Measurements from ENCODE around the gene MYEF2. TPM values are rescaled to one million over a fixed set of nuclear protein-coding genes. Genes with fewer than 3 reads are reported as not detected.

The MYEF2 gene
- total RNA-seq, 1 donor from 2014 or later = 13.6 TPM

DNA sequence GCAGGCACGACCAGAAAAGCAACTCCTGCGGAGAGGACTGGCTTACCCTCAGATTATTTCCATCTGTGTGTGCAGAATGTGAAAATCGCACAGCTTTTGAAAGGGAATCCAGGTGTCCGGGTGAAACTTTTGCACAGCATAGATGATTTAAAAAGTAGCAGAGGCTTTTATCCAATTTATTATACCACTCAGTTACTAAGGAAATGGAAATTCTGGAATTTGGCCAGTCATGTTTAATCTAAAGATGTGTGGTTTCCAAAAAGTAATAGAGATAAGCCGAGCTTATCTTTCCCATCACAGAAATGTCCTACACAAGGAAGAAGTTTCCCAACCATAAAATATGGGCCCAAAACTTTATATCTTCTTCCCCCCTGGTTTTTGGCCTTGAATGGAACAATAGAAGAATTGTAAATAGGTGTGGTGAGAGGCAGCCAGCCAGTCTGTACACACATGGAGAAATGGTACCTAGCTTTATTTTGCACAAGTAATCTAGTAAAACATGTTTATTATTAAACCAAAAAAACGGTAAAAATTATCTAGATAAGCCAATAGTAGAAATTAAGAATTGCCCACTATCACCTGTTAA is 76.6 kb downstream of the MYEF2 start:
- Histone ChIP-seq H3K36me3 (no peaks in the 10 kb centered on the region), H3K4me3 (no peak overlapping the region), H3K27me3 (no peaks in the 10 kb centered on the region), H3K4me1 (no peaks in the 10 kb centered on the region), H3K9me3 (no peaks in the 10 kb centered on the region), H3K27ac (no peak overlapping the region)
- intact Hi-C loops (cut with DNase I) = no loop called here
- no peak for DNase-seq (ENCODE audit: low spot score in 2 of 2)
- TF ChIP-seq, protein P1, sequence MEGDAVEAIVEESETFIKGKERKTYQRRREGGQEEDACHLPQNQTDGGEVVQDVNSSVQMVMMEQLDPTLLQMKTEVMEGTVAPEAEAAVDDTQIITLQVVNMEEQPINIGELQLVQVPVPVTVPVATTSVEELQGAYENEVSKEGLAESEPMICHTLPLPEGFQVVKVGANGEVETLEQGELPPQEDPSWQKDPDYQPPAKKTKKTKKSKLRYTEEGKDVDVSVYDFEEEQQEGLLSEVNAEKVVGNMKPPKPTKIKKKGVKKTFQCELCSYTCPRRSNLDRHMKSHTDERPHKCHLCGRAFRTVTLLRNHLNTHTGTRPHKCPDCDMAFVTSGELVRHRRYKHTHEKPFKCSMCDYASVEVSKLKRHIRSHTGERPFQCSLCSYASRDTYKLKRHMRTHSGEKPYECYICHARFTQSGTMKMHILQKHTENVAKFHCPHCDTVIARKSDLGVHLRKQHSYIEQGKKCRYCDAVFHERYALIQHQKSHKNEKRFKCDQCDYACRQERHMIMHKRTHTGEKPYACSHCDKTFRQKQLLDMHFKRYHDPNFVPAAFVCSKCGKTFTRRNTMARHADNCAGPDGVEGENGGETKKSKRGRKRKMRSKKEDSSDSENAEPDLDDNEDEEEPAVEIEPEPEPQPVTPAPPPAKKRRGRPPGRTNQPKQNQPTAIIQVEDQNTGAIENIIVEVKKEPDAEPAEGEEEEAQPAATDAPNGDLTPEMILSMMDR (IDR thresholded peaks at IDR 0.05) = no peak

DNA sequence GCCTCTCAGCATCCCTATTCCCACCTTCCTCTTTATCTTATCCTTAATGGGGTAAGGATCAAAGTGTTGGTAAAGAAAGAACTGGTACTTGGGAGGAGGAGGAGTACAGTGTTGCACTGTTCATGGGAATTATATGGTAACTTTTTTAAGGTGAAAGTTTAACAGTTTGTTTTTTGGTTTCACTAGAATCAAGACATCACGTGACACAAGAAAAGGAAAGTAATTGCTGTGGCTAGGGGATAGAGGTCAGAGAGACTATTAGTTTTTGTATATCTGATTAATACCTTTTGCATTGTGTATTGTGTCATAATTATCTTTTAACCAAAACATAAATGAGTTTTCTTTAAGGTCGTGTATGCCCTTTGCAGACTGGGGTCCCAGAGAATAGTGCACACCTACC is 80.8 kb downstream of the MYEF2 start:
- Histone ChIP-seq H3K36me3 (no peaks in the 10 kb centered on the region), H3K9me3 (no peaks in the 10 kb centered on the region), H3K4me3 (no peak overlapping the region), H3K27me3 (no peaks in the 10 kb centered on the region), H3K4me1 (no peaks in the 10 kb centered on the region), H3K27ac (no peak overlapping the region)
- intact Hi-C loops (cut with DNase I) = no loop called here
- TF ChIP-seq, protein P1 (IDR thresholded peaks at IDR 0.05) = no peak
- DNase-seq (ENCODE audit: low spot score in 2 of 2) = no peak

DNA sequence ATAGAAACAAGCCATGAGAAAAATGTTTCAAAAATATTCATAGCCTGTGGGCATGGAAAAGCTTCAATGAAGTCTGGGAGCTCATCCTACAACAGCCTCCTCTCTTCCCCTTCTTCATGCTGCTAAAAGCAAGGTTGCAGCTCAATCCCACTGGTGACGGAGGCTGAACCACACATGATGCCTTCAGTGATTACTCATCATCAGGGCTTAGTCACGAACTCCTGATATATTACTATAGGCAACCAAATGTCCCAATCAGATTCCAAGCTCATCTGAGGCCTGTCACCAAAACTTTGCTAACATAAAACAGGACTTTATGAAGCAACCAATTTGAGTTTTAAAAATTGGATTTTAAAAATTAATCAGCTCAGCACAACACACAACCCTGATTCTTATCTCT is 81.3 kb downstream of the MYEF2 start:
- H3K9me3 ChIP-seq = no peaks in the 10 kb centered on the region
- DNase-seq (ENCODE audit: low spot score in 2 of 2) = no peak

DNA sequence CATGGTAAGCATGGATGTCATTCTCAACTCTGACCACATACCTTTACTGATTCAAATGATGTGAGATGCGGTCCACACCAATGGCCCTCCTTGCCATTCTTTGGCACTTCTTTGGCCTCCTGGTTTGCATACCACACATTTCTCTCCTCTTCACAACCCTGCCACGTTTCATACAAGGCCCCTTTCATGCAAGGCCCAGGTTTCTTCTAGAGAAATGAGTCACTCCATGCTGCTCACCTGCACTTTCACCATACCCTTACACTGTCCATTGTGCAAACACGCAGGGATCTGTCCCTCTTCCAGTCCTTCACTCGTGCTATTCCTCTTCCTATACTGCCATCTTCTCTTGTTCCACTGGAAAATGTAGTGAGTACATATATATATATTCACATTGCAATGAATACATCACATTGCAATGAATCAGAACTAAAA is 81.7 kb downstream of the MYEF2 start:
- H3K4me3 ChIP-seq = no peak overlapping the region
- no peak for DNase-seq (ENCODE audit: low spot score in 2 of 2)
- H3K4me1 ChIP-seq = no peaks in the 10 kb centered on the region
- intact Hi-C loops (cut with DNase I) = no loop called here
- TF ChIP-seq, protein P1 (IDR thresholded peaks at IDR 0.05) = no peak
- H3K27ac ChIP-seq = no peak overlapping the region
- H3K27me3 ChIP-seq = no peaks in the 10 kb centered on the region
- no peaks in the 10 kb centered on the region for H3K36me3 ChIP-seq
- H3K9me3 ChIP-seq = no peaks in the 10 kb centered on the region

More for the DNA sequence above, 81.3 kb downstream of the MYEF2 start:
- no peak overlapping the region for H3K4me3 ChIP-seq
- no peaks in the 10 kb centered on the region for H3K27me3 ChIP-seq
- H3K27ac ChIP-seq = no peak overlapping the region
- H3K4me1 ChIP-seq = no peaks in the 10 kb centered on the region
- intact Hi-C loops (cut with DNase I) = no loop called here
- H3K36me3 ChIP-seq = no peaks in the 10 kb centered on the region
- TF ChIP-seq, protein P1 (IDR thresholded peaks at IDR 0.05) = no peak

DNA sequence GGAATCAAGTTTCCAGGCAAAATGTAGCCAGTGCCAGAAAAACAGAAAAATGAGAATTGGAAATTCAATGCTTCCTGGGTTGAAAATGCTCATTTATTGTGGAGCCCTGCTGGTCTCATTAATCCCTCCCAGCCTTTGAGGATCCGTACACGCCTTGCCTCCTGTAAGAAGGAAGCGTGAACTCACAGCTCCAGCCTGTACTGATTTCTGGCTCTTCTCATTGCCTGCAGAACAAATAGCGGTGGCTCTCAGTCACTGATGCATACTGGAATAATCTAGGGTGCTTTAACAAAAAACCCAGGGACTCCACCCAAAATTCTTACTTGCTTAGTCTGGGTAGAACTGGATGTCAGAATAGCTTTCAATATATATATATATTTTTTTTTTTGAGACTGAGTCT is 86.6 kb downstream of the MYEF2 start:
- Histone ChIP-seq H3K4me3 (no peak overlapping the region), H3K4me1 (peaks cover 0 to under 1% of the 10 kb centered on the region in 2 donors), H3K27ac (no peak overlapping the region), H3K36me3 (no peaks in the 10 kb centered on the region), H3K27me3 (no peaks in the 10 kb centered on the region), H3K9me3 (no peaks in the 10 kb centered on the region)
- TF ChIP-seq, protein P1 (IDR thresholded peaks at IDR 0.05) = no peak
- intact Hi-C loops (cut with DNase I) = no loop called here
- no peak for DNase-seq (ENCODE audit: low spot score in 2 of 2)

DNA sequence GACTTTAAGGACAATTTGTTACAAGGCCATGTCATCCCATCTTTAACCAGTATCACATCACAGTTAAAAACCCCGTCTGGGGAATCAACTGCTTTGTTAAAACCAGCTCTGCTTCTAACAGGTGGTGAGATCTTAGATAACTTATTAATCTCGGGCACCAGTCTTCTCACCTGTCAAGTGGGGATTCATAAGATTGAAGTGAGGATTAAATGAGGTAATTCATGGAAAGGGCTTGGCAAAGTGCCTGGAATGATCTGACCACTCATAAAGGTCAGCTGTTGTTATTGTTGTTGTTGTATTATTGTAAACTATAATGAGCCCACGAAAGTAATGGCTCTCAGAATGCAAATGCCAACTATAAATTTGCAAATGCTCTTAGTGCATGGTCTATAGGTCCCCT is 87.4 kb downstream of the MYEF2 start:
- intact Hi-C loops (cut with DNase I) = no loop called here
- DNase-seq (ENCODE audit: low spot score in 2 of 2) = no peak
- Histone ChIP-seq H3K4me1 (peaks cover 0 to 3% of the 10 kb centered on the region in 2 donors), H3K4me3 (no peak overlapping the region), H3K9me3 (no peaks in the 10 kb centered on the region), H3K27ac (no peak overlapping the region), H3K27me3 (no peaks in the 10 kb centered on the region), H3K36me3 (no peaks in the 10 kb centered on the region)
- TF ChIP-seq, protein P1 (IDR thresholded peaks at IDR 0.05) = no peak

All from ascending aorta (tissue), 2 donors.